Astrocyte of the spinal cord (primary cell): ENCODE measurements around the gene SMARCC1.
A peak's percentile ranks its signal among the peaks of the same experiment; 100 is the strongest.
"Not testable (repeated sequence)": the region's sequence is repeated elsewhere in the genome, so short reads cannot be mapped to it uniquely, and the experiment has no call there.

Source experiments
- DNase-seq: peaks from one replicate; pipeline ENCODE4 v3.0.0; 2011; ENCODE audit warnings: low read depth, low spot score
- H3K4me3 ChIP-seq: 2 replicates; pipeline ENCODE4 v1.5.1; 2011; ENCODE audit warnings: low read depth, mild to moderate bottlenecking, low read length, moderate library complexity
- CTCF ChIP-seq: IDR thresholded peaks from 2 replicates; pipeline ENCODE4 v1.5.1; 2012; ENCODE audit warnings: low read depth, mild to moderate bottlenecking, low read length, inconsistent platforms
- in situ Hi-C: cut with HindIII; loops from 2 replicates; pipeline ENCODE4 v1.10.0; 2017; ENCODE audit warnings: low sequenced_read_pairs

SMARCC1 gene

GRCh38 chr3:47722859-47723258, 58.8 kb downstream of the SMARCC1 start:
- no peak overlapping the region for H3K4me3 ChIP-seq
- no peak for DNase-seq
- no peak for TF ChIP-seq CTCF
- in situ Hi-C loops = no loop called here

GRCh38 chr3:47717448-47717847, 64.2 kb downstream of the SMARCC1 start:
- in situ Hi-C loops, DNase-seq, H3K4me3 ChIP-seq: not testable (repeated sequence)

- in situ Hi-C loops = no loop called here
- TF ChIP-seq CTCF = no peak
- DNase-seq = no peak
- no peak overlapping the region for H3K4me3 ChIP-seq
These were observed 65.0 kb downstream of the SMARCC1 start for GRCh38 chr3:47716656-47717055.

- no peak for TF ChIP-seq CTCF
- no peak overlapping the region for H3K4me3 ChIP-seq
- DNase-seq = peak; percentile 47
- in situ Hi-C loops = no loop called here
These were observed 65.8 kb downstream of the SMARCC1 start for GRCh38 chr3:47715928-47716327.

- TF ChIP-seq CTCF = no peak
- in situ Hi-C loops = no loop called here
These were observed 67.1 kb downstream of the SMARCC1 start for GRCh38 chr3:47714606-47715005.

GRCh38 chr3:47713655-47714054, 68.0 kb downstream of the SMARCC1 start:
- no peak for TF ChIP-seq CTCF
- in situ Hi-C loops = no loop called here
- H3K4me3 ChIP-seq = no peak overlapping the region
- DNase-seq = no peak

More at GRCh38 chr3:47714606-47715005, 67.1 kb downstream of the SMARCC1 start:
- no peak overlapping the region for H3K4me3 ChIP-seq
- DNase-seq = no peak

- no peak for DNase-seq
- in situ Hi-C loops = no loop called here
- H3K4me3 ChIP-seq = no peak overlapping the region
- TF ChIP-seq CTCF = no peak
These were observed 69.3 kb downstream of the SMARCC1 start for GRCh38 chr3:47712398-47712797.
